Raji (cell line): ENCODE data around the gene ZNF576.

ENCODE experiments used
- POLR2A ChIP-seq: IDR thresholded peaks from 2 replicates; pipeline ENCODE4 v1.6.1; 2011; ENCODE audit warnings: low read depth, low read length, control low read depth; ENCODE audit not compliant: insufficient read depth

Gene ZNF576

GRCh38 chr19:43628646-43629326, 32.4 kb downstream of the ZNF576 start:
- TF ChIP-seq POLR2A: no peak

- TF ChIP-seq POLR2A: no peak
Measured at GRCh38 chr19:43631491-43631890, 35.1 kb downstream of the ZNF576 start.

- TF ChIP-seq POLR2A: no peak
Measured at GRCh38 chr19:43633520-43633919, 37.1 kb downstream of the ZNF576 start.

GRCh38 chr19:43634068-43634467, 37.7 kb downstream of the ZNF576 start:
- no peak for TF ChIP-seq POLR2A

- no peak for TF ChIP-seq POLR2A
Measured at GRCh38 chr19:43634506-43634871, 38.1 kb downstream of the ZNF576 start.

GRCh38 chr19:43634872-43635560, 38.6 kb downstream of the ZNF576 start:
- no peak for TF ChIP-seq POLR2A

GRCh38 chr19:43636121-43636683, 39.8 kb downstream of the ZNF576 start:
- no peak for TF ChIP-seq POLR2A

- TF ChIP-seq POLR2A: no peak
Measured at GRCh38 chr19:43638214-43638994, 42.0 kb downstream of the ZNF576 start.

GRCh38 chr19:43638995-43639518, 42.7 kb downstream of the ZNF576 start:
- no peak for TF ChIP-seq POLR2A

- TF ChIP-seq POLR2A: no peak
Measured at GRCh38 chr19:43639519-43640423, 43.4 kb downstream of the ZNF576 start, which contains the start of gene CADM4. Gene CADM4, minus strand, starts transcription at chr19:43639850. Its CDS starts 60 bp downstream, at chr19:43639790.

GRCh38 chr19:43640424-43640757, 44.0 kb downstream of the ZNF576 start:
- TF ChIP-seq POLR2A: no peak

GRCh38 chr19:43641333-43641732, 44.9 kb downstream of the ZNF576 start:
- no peak for TF ChIP-seq POLR2A

GRCh38 chr19:43642531-43642930, 46.1 kb downstream of the ZNF576 start:
- no peak for TF ChIP-seq POLR2A

GRCh38 chr19:43643326-43643725, 46.9 kb downstream of the ZNF576 start:
- no peak for TF ChIP-seq POLR2A
